RWPE2 (cell line): ENCODE data around the gene REX1BD.

Experiments
- ATAC-seq: fragments of 200-7000 bp; cut with Tn5 transposase; 3 replicates; pipeline ENCODE4 v1.9.1; 2021; ENCODE audit warnings: low read depth
- DNase-seq: peaks from one replicate; pipeline ENCODE4 v3.0.0-alpha.2; 2020; ENCODE audit warnings: low spot score
- H3K27ac ChIP-seq: fragments of 450-650 bp; 2 replicates; pipeline ENCODE4 v1.5.1; 2017; ENCODE audit warnings: mild to moderate bottlenecking; ENCODE audit not compliant: poor library complexity, severe bottlenecking
- H3K27me3 ChIP-seq: fragments of 250-450 bp; sonication (Bioruptor Pico); 2 replicates; pipeline ENCODE4 v1.5.1; 2021; ENCODE audit warnings: mild to moderate bottlenecking, moderate library complexity; ENCODE audit not compliant: insufficient read depth, poor library complexity, severe bottlenecking
- H3K36me3 ChIP-seq: fragments of 250-450 bp; sonication (Bioruptor Pico); 2 replicates; pipeline ENCODE4 v1.5.1; 2020; ENCODE audit warnings: low read depth, mild to moderate bottlenecking, moderate library complexity
- H3K4me1 ChIP-seq: fragments of 250-450 bp; sonication (Bioruptor Pico); 2 replicates; pipeline ENCODE4 v1.5.1; 2021; ENCODE audit warnings: mild to moderate bottlenecking, moderate library complexity; ENCODE audit not compliant: insufficient read depth, poor library complexity, severe bottlenecking
- H3K4me3 ChIP-seq: fragments of 250-450 bp; sonication (Bioruptor Pico); 2 replicates; pipeline ENCODE4 v1.5.1; 2021; ENCODE audit warnings: mild to moderate bottlenecking, moderate library complexity; ENCODE audit not compliant: severe bottlenecking
- H3K9me3 ChIP-seq: fragments of 250-450 bp; sonication (Bioruptor Pico); 2 replicates; pipeline ENCODE4 v1.5.1; 2021; ENCODE audit warnings: mild to moderate bottlenecking, moderate library complexity; ENCODE audit not compliant: severe bottlenecking
- TF ChIP-seq, protein P1 (sequence below): fragments of 450-650 bp; IDR thresholded peaks from one replicate; pipeline ENCODE4 v1.5.1; 2017; ENCODE audit warnings: mild to moderate bottlenecking, moderate library complexity; ENCODE audit not compliant: poor library complexity, severe bottlenecking

The REX1BD gene

GRCh38 chr19:18616023-18616422 is 27.4 kb downstream of the REX1BD start:
- TF ChIP-seq, protein P1, sequence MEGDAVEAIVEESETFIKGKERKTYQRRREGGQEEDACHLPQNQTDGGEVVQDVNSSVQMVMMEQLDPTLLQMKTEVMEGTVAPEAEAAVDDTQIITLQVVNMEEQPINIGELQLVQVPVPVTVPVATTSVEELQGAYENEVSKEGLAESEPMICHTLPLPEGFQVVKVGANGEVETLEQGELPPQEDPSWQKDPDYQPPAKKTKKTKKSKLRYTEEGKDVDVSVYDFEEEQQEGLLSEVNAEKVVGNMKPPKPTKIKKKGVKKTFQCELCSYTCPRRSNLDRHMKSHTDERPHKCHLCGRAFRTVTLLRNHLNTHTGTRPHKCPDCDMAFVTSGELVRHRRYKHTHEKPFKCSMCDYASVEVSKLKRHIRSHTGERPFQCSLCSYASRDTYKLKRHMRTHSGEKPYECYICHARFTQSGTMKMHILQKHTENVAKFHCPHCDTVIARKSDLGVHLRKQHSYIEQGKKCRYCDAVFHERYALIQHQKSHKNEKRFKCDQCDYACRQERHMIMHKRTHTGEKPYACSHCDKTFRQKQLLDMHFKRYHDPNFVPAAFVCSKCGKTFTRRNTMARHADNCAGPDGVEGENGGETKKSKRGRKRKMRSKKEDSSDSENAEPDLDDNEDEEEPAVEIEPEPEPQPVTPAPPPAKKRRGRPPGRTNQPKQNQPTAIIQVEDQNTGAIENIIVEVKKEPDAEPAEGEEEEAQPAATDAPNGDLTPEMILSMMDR: no peak
- DNase-seq: no peak
- H3K36me3 ChIP-seq: no peaks in the 10 kb centered on the region
- H3K4me1 ChIP-seq: no peaks in the 10 kb centered on the region
- ATAC-seq: no peak
- peaks cover 39% of the 10 kb centered on the region for H3K27me3 ChIP-seq
- H3K27ac ChIP-seq: no peak overlapping the region
- no peak overlapping the region for H3K4me3 ChIP-seq
- H3K9me3 ChIP-seq: no peaks in the 10 kb centered on the region

GRCh38 chr19:18617562-18617961 is 29.0 kb downstream of the REX1BD start:
- ATAC-seq (no peak), DNase-seq (no peak)
- Histone ChIP-seq H3K4me3 (no peak overlapping the region), H3K27me3 (peaks cover 25% of the 10 kb centered on the region), H3K4me1 (no peaks in the 10 kb centered on the region), H3K9me3 (no peaks in the 10 kb centered on the region), H3K36me3 (no peaks in the 10 kb centered on the region), H3K27ac (no peak overlapping the region)
- TF ChIP-seq, protein P1: no peak

- TF ChIP-seq, protein P1: no peak
- Histone ChIP-seq H3K36me3 (no peaks in the 10 kb centered on the region), H3K27ac (no peak overlapping the region), H3K4me3 (no peak overlapping the region), H3K4me1 (no peaks in the 10 kb centered on the region), H3K9me3 (no peaks in the 10 kb centered on the region), H3K27me3 (peaks cover 18% of the 10 kb centered on the region)
- no peak for ATAC-seq
- no peak for DNase-seq
Observed at GRCh38 chr19:18618236-18618635, 29.6 kb downstream of the REX1BD start.

- TF ChIP-seq, protein P1: no peak
- Histone ChIP-seq H3K4me3 (no peak overlapping the region), H3K27me3 (no peaks in the 10 kb centered on the region), H3K4me1 (no peaks in the 10 kb centered on the region), H3K9me3 (no peaks in the 10 kb centered on the region), H3K36me3 (no peaks in the 10 kb centered on the region), H3K27ac (no peak overlapping the region)
- no peak for ATAC-seq
- no peak for DNase-seq
Observed at GRCh38 chr19:18620311-18620710, 31.7 kb downstream of the REX1BD start.

DNA sequence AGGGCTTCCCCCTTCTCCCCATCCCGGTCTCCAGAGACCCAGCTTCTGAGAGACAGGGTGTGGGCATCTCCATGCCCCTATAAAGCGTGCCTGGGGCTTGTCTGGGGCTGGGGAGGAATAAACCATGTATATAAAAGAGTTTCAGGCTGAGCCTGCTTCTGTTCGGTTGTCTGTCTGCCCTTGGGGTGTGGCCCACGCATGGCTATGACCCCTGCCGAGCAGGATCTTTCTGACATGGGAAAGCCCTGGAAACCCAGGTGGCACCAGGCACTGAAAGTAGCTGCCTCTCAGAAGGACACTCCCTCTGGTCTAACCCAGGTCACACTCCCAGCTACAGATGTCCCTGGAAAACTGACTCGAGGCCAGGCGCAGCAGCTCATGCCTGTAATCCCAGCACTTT is 32.3 kb downstream of the REX1BD start:
- no peak overlapping the region for H3K4me3 ChIP-seq
- H3K27me3 ChIP-seq: no peaks in the 10 kb centered on the region
- ATAC-seq (no peak), DNase-seq (no peak)
- H3K36me3 ChIP-seq: no peaks in the 10 kb centered on the region
- TF ChIP-seq, protein P1: no peak
- no peaks in the 10 kb centered on the region for H3K9me3 ChIP-seq
- H3K4me1 ChIP-seq: no peaks in the 10 kb centered on the region
- H3K27ac ChIP-seq: no peak overlapping the region
